Left lobe of liver (tissue), 2 donors: ENCODE results near the gene SDR39U1. TPM values are rescaled to one million over a fixed set of nuclear protein-coding genes. Genes with fewer than 3 reads are reported as not detected.
A peak's percentile ranks its signal among the peaks of the same experiment; 100 is the strongest.

Experiments
- ATAC-seq: fragments of 200-7000 bp; cut with Tn5 transposase; one replicate; pipeline ENCODE4 v1.9.1; 2020; ENCODE audit warnings: mild to moderate bottlenecking, moderate library complexity
- DNase-seq: peaks from one replicate; pipeline ENCODE4 v3.0.0-alpha.2; 2020; ENCODE audit warnings: low spot score
- total RNA-seq: library from RNA; stranded (reverse); gene quantifications from one replicate; pipeline ENCODE4 v1.2.1, GENCODE V29; 2021
- donor health status: DM: no; HTN: no; CAD: no; lungs with moderate emphysema.
- donor health status: DM: no; HTN: yes; CAD: no.

Gene SDR39U1
- total RNA-seq, 1 donor from 2014 or later, result 32.4 TPM

DNA sequence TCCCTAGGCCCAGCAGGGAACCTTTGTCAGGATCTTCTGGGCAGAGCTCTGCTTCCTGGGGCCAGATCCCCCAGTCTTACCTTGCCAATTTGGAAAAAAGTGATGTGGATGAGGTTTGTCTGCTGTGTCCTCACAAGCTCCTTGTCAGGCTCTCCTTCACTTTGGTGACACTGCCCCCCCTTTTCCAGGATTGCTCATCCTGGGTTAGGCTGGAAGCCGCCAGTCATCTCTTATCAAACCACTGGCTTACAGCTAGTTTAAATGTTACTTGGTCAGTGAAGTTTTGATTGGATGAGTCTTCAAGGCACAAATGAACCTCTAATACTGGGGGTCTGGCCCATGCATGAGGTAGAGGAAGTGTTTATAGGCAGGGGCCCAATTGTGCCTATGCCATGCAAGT lies 28.5 kb downstream of the SDR39U1 start:
- no peak for ATAC-seq
- DNase-seq, result no peak

GRCh38 chr14:24411443-24412389 lies 30.9 kb downstream of the SDR39U1 start:
- no peak for DNase-seq
- peak; percentile 82 for ATAC-seq

DNA sequence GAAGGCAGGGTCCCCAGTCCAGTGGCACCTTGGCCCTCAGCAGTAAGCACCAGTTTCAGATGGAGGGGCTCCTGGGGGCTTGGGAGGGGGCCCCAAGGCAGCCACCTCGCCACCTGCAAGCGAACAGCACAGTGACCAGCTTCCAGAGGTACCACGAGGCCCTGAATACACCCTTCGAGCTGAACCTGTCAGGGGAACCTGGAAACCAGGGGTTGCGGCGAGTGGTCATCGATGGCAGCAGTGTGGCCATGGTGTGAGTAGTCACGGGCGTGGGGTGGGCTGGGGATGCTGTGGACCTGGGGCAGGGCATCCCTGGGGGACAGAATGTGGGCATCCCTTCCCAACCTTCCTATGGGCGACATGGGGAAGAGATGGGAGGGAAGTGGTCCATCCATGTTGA lies 32.6 kb downstream of the SDR39U1 start:
- ATAC-seq, result no peak

DNA sequence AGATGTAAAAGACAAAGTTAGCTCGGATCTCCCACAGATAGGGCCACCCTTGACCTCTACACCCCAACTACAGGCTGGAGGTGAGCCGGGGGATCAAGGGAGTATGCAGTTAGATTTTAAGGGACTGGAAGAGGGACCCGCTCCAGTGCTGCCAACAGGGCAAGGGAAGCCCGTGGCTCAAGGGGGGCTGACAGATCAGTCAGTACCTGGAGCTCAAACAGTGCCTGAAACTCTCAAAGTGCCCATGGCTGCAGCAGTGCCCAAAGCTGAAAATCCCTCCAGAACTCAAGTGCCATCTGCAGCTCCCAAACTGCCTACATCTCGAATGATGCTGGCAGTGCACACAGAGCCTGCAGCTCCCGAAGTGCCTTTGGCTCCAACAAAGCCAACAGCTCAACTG lies 33.4 kb downstream of the SDR39U1 start:
- ATAC-seq (no peak), DNase-seq (no peak)

More for the DNA sequence above, 32.6 kb downstream of the SDR39U1 start:
- DNase-seq, result no peak

DNA sequence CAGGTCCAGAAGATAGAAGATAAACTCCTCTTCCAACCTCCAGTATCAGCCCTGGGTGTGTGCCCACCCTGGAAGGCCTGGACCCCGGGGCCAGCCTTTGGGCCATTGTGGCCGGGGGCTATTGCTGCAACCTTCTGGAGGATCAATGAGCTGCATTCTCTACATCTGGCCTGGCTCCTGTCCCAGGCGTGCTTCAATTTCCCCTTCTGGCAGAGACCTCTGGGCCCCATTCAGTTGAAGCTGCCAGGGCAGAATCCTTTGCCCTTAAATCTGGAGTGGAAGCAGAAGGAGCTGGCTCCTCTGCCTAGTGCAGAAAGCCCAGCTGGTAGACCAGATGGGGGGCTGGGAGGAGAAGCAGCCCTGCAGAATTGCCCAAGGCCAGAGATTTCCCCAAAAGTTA lies 33.8 kb downstream of the SDR39U1 start:
- no peak for ATAC-seq

GRCh38 chr14:24407608-24408325 lies 34.8 kb downstream of the SDR39U1 start:
- no peak for ATAC-seq
- no peak for DNase-seq

More for the DNA sequence above, 33.8 kb downstream of the SDR39U1 start:
- no peak for DNase-seq

GRCh38 chr14:24406416-24406815 lies 36.2 kb downstream of the SDR39U1 start:
- no peak for DNase-seq
- ATAC-seq, result no peak

- ATAC-seq, result no peak
- DNase-seq, result no peak
Observed at GRCh38 chr14:24404814-24405213, 37.8 kb downstream of the SDR39U1 start.

DNA sequence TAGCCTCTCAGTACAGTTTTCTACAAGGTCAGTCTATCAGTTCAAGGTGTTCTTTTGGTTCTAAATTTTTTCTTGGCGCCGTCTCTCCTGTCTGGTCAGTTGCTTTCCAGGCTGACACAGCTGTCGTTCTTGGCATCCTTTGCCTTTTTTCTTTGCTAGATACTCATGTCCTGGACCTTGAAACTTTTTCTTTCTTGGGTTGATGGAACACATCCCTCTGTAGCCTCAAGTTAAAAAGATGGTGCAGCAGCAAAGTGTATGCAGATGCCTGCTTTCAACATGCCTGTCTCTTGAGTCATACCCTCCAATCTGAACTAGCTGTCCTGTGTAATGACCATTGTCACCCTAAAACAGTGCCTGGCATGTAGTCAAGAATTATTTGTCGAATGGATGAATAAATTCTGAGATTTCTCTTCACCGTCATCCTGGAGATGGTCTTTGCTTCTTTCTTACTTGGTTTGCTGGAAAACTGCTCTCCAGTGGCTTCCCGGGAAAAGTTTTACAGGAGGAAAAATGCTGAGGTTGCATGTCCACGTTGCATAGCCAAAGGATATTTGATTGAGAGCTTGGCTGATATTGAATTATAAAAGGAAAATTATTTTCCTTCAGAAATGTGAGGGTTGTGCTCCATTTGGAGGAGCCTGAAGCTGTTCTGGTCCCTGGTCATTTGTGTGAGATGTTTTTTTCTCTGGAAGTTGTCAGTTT lies 39.1 kb downstream of the SDR39U1 start:
- ATAC-seq, result no peak
- no peak for DNase-seq

DNA sequence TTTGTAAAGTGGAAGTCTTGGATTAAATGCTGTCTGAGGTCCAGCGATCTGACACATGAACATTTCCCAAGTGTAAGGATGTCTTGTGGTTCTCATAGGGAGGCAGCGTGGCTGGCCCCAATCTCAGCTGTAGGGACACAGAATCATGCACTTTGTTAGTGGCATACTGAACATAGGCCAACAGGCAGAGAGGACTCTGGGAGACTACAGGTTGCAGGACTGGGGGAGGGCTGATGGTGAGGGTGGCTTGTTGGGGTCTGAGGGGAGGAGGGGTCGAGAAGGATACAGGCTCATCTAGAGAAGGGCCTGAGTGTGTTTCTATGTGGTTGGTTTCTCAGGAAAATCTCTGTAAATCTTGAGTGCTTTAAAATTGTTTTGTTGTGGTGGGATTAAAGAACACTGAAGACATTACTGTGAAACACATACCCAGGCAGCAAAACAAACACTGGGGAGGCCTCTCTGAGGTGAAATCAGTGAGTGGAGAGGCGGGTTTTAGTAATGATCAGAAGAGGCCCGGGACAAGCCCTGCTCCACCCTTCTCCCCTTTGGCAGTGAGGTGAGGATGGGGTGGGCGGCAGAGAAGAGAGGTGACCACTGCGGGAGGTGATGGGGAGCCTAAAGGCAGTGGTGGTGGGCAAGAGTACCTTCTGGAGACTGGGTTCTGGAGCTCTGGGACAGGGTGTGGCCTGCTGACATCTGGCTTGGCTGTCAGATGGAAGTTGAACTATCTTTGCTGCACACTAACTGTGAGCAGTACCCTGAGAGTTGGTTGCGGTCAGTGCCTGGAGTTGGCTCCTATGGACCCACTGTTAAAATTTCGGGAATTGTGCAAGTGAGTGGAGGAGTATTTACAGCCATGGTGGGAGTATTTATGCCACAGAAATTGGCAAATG lies 40.5 kb downstream of the SDR39U1 start:
- ATAC-seq, result no peak
- DNase-seq, result no peak

DNA sequence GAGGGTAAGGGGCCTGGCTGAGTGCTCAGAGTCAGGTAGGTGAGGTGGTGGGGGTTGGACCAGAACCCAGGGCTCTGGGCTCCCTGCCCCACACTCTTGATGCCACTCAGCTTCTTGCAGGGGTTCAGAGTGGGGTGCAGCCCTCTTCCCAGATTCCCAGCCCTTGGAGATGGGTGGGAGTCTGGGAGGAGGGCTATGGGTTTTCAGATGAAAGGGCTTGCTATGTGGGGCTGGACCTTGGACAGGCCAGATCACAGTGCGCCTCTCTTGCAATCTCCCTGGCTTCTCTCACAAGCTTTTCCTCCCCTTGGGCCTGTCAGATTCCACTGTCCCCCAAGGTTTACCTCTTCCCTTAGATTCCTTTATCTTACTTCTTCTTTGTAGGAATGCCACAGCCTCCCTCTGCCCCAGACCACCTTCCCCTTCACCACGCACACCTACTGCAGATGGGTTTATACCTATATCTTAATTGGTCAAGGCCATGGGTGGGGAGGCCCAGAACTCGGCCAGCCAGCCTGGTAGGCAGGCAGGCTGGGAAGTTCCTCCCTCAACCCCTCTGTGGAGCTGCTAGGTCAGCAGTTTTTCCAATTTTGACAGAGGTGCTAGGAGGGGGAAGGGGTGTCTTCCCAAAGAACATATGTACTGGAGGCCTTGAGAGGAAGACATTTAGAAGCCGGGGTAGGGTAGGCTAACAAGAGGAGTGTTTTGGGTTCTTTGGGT lies 42.4 kb downstream of the SDR39U1 start:
- ATAC-seq (peak; percentile 28), DNase-seq (no peak)

- DNase-seq (no peak), ATAC-seq (peak; percentile 27)
Observed at GRCh38 chr14:24399447-24399822, 43.1 kb downstream of the SDR39U1 start.

DNA sequence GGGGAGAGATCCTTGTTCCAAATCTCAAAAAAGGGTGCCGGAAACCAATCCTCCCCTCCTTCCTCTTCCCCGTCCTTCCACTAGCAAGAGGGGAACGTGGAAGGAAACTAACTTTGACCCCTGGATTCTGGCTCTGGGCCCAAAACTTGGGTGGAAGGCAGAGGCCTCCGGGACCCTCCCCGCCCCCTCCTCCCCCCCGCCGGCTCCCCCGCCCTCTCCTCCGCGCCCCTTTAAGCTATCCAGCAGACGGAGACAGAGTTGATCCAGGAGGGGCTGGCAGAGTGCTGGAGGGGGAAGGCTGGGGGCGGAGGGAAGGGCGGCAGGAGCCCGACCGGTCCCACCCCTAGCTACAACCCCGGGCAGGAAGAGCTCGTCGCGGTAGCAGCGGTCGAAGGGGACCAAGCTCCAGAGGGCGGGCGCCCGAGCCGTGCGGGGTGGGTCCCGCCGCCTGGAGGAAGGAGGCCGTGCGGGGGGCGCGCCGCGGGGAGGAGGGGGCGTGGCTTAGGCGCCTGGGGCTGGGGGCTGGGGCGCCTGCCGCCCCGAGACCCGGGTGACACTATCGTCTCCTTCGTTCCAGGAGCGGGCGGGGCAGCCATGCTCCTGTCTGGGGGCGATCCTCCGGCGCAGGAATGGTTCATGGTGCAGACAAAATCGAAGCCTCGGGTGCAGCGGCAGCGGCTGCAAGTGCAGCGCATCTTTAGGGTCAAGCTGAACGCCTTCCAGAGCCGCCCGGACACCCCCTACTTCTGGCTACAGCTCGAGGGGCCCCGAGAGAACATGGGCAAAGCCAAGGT lies 43.7 kb downstream of the SDR39U1 start, which contains the start of gene NYNRIN:
NYNRIN (plus strand) TSS at position 351 of the 794 bp plus-strand sequence; CDS start at position 595, 244 bp downstream.
- ATAC-seq (peak; percentile 77), DNase-seq (peak; percentile 55)

DNA sequence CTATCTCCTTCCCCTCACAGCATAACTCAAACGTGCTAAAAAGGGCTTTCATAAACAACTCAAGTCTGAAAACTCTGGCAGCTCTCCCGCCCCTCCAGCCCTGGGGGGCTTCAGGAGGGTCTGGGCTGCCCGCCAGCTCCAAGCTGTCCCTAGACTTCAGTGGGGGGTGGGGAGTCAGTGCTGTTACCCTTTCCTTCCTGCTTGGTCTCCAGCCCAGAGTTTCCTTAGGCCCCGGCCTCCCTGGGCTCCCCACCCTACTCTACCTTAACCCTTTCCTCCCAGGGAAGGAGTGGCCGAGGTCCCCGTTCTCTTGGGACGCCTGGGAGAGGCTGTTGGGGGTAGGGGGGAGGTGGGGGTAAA lies 44.3 kb downstream of the SDR39U1 start:
- ATAC-seq (peak; percentile 30), DNase-seq (no peak)

GRCh38 chr14:24397639-24398292 lies 44.8 kb downstream of the SDR39U1 start:
- DNase-seq (no peak), ATAC-seq (no peak)

DNA sequence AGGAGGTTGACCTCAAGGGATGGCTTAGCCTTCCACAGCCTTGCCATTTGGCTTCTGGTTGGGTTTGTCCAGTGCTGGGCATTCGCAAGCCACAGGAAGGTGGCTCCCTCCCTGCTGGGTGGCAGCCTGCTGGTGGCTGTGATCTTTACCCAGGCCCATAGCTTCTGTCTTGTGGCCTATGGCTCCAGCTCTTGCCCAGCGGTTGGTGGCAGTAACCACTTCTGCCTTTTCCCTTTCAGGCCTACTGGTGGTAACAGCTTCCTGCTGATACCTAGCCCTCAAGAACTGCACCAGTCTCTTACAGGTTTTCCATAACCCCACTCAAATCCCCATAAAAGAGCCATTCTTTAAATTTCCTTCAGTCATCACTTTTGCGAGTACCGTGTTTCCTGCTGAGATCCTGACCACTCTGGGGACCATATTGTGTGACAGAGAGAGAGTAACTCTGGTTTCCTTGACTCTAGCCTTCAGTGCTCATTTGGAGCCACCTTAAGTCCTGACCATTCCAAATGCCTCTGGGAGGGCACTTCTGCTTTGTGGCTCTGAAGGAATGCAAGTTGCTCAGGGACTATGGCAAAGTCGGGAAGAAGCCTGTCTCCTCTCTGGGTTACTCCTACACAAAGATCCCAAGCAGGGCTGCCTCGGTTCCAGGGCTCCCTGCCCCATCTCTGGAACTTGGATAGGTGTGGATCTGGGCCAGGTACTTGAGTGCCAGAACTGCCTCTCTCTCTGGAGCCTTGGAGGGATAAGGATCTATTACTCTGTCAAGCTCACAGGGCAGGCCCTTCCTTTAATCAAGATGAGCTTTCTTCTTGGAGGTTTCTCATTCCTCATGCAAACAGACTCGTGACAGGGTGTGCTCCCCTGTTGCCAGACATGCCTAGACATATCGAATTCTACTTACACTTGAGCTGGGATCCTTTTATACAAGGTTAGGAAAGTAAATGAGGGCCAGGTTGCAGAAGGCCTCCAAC lies 46.7 kb downstream of the SDR39U1 start:
- no peak for DNase-seq
- no peak for ATAC-seq

GRCh38 chr14:24394275-24394674 lies 48.3 kb downstream of the SDR39U1 start:
- ATAC-seq (no peak), DNase-seq (no peak)
